G401 (cell line): ENCODE results near the gene OBP2B. TPM values are rescaled to one million over a fixed set of nuclear protein-coding genes. Genes with fewer than 3 reads are reported as not detected.
"Not testable (repeated sequence)": the region's sequence is repeated elsewhere in the genome, so short reads cannot be mapped to it uniquely, and the experiment has no call there.

Source experiments
- DNase-seq: peaks from one replicate; pipeline ENCODE4 v3.0.0-alpha.2; 2015; ENCODE audit warnings: low spot score
- in situ Hi-C: cut with HindIII; loops from 2 replicates; pipeline ENCODE4 v1.10.0; 2016; ENCODE audit warnings: low sequenced_read_pairs, mixed read lengths
- total RNA-seq: library from RNA; depleted of rRNA; stranded (reverse); fragments of >200 nt; shearing (Covaris generic); gene quantifications from 2 replicates; pipeline ENCODE4 v1.2.3, GENCODE V29; 2014

Gene OBP2B
- total RNA-seq, 1 experiment from 2014 or later, result not detected

DNA sequence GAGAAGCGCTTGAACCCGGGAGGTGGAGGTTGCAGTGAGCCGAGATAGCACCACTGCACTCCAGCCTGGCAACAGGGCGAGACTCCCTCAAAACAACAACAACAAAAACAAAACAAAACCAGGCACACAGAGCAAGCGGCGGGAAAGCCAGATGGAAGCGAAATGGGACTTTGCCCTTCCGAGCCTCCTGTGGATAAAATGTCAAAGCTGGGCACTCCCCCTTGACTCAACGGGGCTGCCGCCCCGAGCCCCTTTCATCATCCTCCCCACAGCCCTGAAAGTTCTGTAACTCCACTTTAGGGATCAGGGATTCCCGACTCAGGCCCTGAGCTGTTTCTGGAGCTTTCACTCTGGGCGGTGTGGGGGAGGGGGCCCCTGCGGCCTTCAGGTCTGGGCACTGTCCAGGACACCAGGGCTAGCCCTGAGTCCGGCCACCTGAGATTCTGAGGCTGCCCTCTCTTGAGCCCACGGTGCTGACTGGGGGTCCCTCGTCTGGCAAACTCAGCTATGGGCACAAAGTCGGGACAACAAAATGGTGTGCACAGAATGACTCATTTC is 30.6 kb upstream of the OBP2B start:
- in situ Hi-C loops, result no loop called here

DNA sequence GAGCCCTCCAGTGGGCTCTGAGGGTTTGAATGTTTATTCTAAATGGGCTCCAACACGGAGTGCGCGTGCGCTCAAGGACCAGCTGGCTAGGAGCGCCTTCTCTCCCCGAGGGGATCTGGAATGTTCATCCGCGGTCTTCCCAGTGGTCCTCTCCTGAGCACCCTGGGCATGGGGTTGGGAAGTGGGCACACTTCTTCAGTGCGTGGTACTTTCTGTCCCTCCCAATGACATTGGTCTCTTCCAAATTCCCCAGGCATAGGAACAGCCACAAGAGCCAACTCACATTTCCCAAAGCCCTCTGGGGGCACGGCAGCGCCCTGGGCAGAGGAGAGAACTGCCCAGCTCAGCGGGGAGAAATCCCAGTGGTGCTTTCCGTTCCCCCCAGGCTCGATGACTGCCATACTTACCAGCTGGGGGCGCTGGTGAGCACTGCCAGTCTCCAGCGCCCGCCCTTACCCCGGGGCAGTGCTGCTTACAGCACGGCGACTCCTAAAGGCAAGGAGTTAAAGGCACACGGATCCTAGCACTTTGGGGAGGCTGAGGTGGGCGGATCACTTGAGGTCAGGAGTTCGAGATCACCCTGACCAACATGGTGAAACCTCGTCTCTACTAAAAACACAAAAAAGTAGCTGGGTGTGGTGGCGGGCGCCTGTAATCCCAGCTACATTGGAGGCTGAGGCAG is 29.9 kb upstream of the OBP2B start:
- in situ Hi-C loops, result no loop called here

More for the DNA sequence above, 30.6 kb upstream of the OBP2B start:
- DNase-seq, result no peak

DNA sequence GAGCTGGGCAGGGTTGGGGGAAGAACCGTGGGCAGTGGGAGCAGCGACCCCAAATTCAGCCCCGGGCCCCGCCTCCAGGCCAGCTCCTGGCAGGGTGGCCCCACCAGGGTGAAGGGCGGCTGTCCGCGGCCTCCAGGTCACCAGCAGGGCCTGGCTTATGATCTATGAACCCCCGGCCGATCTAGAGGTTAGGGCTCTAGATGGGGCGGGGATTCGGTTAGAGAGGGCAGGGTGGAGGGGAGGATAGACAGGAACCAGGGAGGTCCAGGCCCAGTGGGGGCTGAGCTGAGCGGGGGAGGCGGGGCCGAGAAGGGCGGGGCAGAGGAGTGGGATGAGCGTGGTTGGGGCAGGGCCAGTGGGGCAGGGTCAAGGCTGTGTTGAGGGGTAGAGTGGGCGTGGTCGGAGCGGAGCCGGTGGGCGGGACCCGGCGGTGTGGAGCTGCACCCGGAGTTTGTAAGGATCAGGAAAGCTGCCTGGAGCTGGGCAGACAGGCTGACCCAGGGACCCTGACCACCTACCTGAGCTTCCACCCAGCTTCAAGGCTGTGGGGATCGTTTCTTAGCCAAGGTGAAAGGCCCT is 29.3 kb upstream of the OBP2B start:
- DNase-seq, result peak; percentile 36
- in situ Hi-C loops, result no loop called here

More for the DNA sequence above, 29.9 kb upstream of the OBP2B start:
- DNase-seq, result peak; percentile 33

DNA sequence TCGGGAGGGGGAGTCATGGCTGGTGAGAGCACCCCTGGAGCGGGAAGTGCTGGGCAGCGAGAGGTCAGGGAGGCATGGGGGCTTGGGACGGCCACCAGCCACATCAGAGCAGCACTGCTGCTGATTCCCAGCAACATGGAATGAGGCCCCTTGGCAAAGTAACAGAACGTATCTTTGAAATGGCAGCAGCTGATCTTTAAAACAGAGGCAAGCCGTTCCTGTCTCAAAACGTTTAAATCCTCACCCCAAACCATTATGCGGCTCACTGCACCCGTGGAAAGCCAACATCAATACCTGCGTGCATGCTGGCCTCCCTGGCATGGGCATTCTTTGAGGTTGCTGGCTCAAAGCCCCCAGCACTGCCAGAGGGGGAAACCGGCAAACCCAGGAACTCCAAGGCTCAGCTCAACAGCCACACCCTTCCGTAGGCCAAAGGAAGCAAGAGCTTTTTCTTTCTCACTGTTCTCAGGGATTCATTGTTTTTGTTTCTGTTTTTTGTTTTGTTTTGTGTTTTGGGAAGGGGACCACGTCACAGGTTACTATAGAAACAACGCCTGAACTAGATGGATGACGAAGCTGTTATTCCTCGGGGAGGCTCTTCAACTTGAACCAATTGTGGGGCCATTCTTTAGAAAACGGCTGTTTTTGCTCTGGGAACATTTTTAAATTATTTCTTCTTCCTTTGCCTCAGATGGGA is 28.1 kb upstream of the OBP2B start:
- DNase-seq, result no peak
- in situ Hi-C loops, result no loop called here

DNA sequence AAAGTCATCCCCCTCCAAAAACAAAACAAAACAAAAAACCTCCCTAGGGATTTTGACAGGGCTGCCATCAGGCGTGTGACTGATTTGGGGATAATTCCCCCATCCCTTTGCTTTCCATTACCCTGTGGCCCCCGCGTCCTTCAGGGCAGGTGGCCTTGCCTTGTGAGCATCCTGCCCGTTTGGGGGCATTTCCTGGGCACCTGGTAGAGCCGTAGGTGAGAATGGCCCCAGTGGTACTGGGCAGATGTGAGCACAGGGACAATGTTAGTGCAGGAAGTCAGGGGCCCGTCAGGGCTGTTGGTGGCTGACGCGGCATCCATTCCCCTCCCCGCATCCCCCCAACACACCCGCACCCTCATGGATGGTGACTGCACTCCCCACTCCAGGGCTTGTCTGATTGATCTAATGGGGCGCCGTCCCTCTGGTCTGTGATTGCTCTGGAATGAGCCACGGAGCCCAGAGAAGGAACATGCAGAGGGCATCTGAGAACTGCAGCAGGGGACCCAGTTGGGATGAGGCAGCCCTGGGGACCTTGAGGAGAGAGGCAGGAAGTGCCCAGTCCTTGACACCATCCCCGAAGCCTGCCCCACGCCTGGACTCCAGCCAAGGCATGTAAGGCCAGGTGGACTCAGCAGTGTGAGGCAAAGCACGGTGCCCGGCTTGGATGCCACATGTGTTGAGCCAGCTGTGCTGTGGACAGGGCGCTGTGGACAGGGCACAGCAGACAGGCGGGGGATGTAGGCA is 27.4 kb upstream of the OBP2B start:
- DNase-seq, in situ Hi-C loops: not testable (repeated sequence)

DNA sequence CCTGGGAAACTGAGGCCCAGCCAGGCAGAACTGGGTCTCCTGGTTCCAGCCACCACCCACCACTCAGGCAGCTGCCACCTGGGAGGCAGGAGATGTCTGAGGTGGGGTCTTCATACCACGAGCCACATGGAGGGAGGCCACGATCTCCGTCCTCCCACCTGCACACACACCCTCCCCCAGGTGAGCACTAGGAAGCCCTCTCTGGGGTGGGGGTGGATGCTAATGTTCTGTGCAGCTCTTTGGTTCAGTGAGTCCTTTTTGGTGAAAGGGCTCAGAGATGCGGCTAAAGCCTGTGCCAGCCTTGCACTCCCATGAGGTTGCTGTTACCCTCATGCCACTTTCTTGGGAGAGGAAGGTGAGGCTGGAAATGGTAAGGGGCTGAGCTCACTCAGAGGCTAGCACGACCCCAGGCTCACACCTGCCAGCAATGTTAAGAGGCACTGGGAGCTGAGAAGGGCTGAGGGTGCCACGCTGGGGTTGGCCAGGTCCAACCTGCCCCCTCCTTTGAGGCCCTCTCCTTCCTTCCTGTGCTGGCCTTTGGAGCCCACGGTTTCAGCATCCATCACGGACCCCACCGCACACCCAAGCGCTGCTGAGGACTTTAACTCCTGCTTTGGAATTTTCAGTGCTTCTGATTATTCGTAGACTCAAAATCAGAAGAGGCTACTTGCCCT is 26.6 kb upstream of the OBP2B start:
- in situ Hi-C loops, result no loop called here
- DNase-seq, result no peak

DNA sequence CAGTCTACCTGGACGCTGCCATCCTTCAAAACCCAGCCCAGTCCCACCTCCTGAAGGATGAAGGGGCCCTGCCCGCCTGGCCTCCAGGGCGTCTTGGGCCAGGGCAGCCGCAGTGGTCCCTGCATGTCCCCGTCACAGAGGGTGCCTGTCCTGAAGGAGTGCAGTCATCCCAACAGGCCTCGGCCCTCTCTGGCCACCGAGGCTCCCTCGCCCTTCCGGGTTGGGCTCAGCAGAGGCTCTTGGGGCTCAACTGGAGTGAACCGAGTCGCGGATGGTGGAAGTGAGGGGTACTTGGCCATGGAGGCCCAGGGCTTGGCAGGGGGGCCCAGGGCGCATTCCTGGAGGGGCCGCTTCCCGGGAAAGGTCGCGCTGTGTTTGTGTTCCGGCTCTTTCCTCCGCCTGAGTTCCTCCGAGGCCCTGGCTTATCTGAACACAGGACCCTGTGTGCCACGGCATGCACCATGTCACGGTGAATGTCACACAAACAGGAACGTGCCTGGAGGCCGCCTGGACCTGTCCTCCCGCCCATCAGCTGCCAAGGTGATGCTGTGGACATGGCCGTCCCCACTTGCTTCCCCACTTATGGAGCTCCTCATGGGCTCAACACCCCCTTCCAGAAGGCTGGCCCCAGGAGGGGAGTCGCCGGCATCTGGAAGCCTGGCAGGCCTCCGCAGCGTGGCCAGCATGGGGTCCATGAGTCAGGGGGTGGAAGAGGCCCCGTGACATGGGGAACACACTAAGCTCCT is 25.7 kb upstream of the OBP2B start:
- no peak for DNase-seq
- in situ Hi-C loops, result no loop called here

DNA sequence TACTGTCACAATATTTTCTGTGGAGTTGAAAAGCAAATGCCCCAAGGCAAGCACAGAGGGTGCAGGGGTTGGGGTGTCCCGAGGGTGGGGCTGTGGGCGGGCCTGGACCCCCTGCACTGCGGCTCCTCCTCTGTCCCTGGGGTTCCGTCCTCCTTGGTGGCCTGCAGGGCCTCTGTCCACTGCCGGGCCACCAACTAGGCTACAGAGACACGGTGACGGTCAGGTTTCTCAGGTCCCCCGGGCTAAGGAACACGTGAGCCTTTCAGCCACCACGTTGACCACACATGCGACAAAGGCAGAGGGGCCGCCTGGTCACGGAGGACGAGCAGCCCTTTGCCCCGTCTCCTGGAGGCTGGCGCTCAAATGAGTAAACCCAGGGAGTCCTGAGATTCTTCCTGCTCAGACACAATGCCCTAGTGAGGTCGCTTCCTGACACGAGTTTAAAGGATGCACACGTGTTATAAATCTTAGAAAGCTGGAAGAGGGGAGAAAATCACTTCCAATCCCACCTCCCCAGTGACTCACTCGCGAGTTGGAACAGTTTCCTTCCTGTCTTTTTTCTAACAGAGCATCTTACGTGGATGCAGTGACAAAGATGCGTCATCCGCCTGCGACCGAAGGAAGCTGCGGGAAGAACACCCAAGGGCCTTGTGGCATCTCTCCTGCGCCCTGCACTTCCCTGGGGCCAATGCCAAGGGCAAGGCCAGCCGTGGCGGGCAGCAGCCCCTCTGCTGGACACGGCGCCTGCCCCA is 24.8 kb upstream of the OBP2B start:
- DNase-seq, result no peak
- in situ Hi-C loops, result no loop called here

DNA sequence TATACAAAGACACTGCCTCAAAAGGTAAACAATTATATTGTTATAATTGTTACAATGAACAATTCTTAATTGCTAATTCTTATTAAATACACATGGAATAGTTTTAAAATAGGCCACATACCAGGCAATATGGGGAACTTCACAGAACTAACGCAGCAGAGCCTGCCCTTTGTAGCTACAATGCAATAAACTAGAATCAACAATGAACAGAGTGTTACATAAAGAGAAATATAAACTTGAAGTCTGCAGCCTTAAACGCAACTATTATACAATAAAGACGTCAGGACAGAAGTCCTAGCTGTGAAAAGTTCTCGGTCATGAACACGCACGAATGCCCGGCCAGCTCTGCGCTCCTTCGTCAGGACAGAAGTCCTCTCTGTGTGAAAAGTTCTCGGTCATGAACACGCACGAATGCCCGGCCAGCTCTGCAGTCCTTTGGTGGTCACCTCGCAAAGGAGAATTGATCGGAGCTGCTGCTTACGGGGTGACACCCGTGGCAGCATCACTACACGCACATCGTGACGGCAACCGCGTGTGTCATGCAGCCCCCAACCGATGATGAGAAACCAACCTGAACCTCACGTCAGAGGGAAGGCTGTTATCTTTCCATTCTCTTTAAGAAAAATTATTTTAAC is 23.0 kb upstream of the OBP2B start:
- DNase-seq, in situ Hi-C loops: not testable (repeated sequence)

DNA sequence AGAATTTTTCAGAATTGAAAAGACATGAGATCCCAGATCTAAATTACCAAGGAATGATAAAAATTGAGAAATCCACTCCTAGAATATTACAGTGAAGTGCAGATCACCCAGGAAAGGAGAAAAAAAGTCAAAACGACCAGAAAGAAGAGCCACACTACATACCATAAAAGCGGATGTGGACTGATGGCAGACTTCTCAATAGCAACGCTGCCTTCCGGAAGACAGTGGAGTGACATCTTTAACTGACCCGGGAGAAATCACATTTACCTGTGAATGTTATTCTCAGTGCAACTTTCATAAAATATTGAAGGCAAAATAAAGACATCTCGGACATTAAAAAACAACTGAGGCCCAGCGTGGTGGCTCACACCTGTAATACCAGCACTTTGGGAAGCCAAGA is 21.5 kb upstream of the OBP2B start:
- DNase-seq, in situ Hi-C loops: not testable (repeated sequence)

DNA sequence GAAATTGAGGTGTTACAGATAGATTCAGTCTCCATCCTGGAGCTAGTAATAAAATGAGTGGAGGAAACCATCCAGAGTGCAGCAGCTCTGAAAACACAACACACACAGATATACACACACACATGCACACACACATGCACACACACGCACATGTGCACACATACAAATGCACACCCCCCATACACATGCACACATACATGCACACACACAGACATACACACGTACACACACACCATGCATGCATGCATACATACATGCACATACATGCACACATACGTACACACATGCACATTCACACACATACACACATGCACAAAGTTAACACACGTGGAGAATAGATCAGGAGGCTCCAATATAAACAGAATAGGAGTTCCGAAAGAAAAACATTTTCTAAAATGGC is 21.0 kb upstream of the OBP2B start:
- in situ Hi-C loops, result no loop called here
- DNase-seq, result no peak

DNA sequence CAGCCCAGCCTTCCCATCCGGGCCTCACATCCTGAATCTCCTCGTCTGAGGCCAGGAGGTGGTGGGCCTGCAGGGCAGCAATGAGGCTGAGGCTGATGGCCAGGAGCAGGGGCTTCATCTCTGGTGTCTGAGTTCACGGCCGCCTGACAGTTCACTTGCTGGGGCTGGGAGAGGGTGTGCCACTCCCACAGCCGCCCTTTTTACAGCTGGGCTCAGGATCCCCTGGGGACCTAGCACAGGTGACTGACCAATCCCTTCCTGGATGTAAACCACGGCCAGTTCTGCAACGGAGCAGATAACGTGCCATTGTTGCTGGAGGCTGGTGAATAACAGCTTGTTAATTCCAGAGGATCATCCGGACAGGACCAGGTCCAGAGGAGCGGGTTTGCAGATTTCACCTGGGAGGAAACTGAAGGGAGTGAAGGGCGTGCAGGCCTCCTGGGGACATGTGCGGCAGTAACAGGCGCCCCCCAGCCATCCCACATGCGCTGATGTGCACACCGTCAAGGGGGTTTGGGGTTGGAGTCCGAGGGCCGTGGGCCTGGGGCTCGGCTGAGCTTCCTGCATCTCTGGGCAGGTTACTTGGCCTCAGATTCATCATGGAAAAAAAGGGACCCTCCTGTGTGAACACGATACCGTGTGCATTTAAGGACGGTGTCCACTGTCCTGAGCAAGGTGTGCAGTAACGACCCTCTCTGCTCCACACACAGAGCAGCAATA is 19.6 kb upstream of the OBP2B start:
- in situ Hi-C loops, DNase-seq: not testable (repeated sequence)

DNA sequence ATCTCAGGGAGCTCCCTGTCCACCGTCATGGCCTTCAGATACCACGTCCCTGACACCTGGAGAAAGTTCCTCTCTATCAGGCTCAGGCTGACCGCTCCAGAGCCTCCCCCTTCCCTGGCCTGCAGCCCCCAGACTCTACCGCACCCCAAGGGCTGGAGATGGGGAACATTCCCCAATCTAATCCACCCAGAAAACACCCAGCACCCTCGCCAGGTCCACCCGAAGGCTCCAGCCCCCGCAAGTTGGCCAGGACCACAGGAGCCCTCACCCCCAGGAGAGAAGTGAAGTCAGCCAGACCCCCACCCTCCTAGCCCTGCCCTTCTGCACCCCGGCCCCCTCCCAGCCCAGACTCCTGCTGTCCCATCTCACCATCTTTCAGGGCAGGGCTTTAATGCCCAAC is 18.9 kb upstream of the OBP2B start:
- DNase-seq, in situ Hi-C loops: not testable (repeated sequence)

DNA sequence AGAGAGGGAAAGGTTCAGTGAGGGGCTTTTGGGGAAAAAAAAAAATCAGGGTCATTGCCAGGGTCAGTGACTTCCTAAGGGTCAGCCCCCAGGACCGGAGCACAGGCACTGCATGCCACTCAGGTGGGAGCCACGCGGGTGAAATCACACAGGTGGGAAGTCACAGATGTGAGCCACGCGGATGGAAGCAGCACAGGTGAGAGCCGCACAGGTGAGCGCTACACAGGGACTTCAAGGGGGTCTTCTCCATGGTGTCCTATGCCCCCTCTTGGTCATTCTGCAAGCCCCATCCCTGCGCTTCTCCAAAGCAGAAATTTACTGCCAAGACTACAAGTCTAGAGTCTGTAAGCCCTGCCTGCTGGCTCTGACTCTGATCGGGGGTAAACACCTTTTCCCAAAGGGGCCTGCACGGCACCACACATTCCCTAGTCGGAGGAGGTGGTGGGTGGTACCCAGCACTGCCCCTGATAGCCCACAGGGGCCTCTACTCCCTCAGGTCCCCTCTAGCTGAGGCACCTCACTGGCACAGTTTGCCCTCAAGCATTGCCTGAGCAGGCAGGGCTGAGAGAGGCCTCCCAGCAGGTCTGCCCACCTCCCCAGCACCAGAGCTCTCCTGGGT is 18.3 kb upstream of the OBP2B start:
- in situ Hi-C loops, result no loop called here
- no peak for DNase-seq

DNA sequence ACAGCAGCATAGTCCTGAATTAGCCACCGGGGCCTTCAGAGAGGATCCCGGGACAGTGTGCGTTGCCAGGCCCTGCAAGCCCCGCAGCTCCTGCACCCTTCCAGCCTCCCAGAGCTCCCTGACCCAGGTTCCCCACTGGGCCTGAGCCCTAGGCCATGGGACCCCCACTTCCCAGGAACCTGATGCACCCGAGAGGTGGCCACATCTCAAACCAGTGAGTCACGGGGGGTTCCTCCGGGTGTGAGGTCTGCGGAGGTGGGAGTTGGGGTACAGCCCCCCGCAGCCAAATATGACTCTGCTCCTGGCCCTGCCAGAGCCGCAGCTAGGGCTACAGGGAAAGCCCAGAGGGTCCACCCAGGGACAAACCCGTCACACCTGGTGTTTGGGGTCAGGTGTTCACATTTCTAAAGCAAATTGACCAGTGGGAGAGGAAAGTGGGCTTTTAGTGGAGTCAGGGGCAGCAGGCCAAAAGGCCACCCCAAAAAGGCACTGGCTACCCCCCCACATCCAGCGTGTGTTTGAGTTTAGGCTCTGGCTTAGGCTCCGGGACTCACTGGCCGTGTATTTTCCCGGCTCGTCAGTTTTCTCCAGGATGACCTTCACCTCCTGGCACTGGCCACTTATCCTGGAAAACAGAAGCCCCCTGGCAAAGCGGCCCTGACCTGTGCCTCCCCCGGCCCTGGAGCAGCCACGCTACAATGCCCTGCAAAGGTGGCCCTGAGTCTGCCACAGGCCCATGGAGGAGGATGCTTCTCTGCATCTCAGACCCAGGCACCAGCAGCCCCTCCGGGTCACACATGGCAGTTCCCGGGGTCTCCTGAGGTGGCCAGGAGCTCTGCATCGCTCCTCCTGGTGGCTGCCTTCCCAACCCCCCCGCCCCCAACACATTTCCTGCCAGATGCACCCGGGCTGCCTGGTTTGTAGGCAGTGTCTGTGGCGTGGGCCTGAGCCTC is 17.4 kb upstream of the OBP2B start:
- DNase-seq, result no peak
- in situ Hi-C loops, result no loop called here
